ENCODE data around the gene SLC31A1.

- TF ChIP-seq, protein P1, sequence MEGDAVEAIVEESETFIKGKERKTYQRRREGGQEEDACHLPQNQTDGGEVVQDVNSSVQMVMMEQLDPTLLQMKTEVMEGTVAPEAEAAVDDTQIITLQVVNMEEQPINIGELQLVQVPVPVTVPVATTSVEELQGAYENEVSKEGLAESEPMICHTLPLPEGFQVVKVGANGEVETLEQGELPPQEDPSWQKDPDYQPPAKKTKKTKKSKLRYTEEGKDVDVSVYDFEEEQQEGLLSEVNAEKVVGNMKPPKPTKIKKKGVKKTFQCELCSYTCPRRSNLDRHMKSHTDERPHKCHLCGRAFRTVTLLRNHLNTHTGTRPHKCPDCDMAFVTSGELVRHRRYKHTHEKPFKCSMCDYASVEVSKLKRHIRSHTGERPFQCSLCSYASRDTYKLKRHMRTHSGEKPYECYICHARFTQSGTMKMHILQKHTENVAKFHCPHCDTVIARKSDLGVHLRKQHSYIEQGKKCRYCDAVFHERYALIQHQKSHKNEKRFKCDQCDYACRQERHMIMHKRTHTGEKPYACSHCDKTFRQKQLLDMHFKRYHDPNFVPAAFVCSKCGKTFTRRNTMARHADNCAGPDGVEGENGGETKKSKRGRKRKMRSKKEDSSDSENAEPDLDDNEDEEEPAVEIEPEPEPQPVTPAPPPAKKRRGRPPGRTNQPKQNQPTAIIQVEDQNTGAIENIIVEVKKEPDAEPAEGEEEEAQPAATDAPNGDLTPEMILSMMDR (conservative IDR thresholded peaks at IDR 0.05) = no peak
- TF ChIP-seq EZH2 (IDR thresholded peaks at IDR 0.05; ENCODE audit: low read depth) = no peak
Measured at GRCh38 chr9:113306566-113306965, 85.2 kb downstream of the SLC31A1 start.

Measured in PC-9 (cell line).